H9 (cell line): ENCODE measurements around the gene ACER1. TPM values are rescaled to one million over a fixed set of nuclear protein-coding genes. Genes with fewer than 3 reads are reported as not detected.

Experiments
- DNase-seq: peaks from one replicate; pipeline ENCODE4 v3.0.0-alpha.2; 2017
- H2AFZ ChIP-seq: one replicate; pipeline ENCODE4 v1.6.1; 2013; ENCODE audit warnings: mild to moderate bottlenecking, low read length, control low read depth, moderate library complexity
- H2AK5ac ChIP-seq: 2 replicates; pipeline ENCODE4 v1.6.1; 2013; ENCODE audit warnings: low read length, control low read depth, mixed read lengths; ENCODE audit not compliant: insufficient read length
- H2BK120ac ChIP-seq: one replicate; pipeline ENCODE4 v1.6.1; 2013; ENCODE audit warnings: low read depth, mild to moderate bottlenecking, low read length, control low read depth, inconsistent platforms; ENCODE audit not compliant: poor library complexity, severe bottlenecking
- H2BK12ac ChIP-seq: 2 replicates; pipeline ENCODE4 v1.6.1; 2013; ENCODE audit warnings: low read length, control low read depth, mixed read lengths, low read depth; ENCODE audit not compliant: insufficient read length
- H2BK15ac ChIP-seq: 2 replicates; pipeline ENCODE4 v1.6.1; 2013; ENCODE audit warnings: low read depth, low read length, control low read depth
- H2BK20ac ChIP-seq: one replicate; pipeline ENCODE4 v1.6.1; 2013; ENCODE audit warnings: low read depth, mild to moderate bottlenecking, low read length, control low read depth, inconsistent platforms; ENCODE audit not compliant: poor library complexity, severe bottlenecking
- H2BK5ac ChIP-seq: 2 replicates; pipeline ENCODE4 v1.6.1; 2013; ENCODE audit warnings: low read length, control low read depth, mixed read lengths; ENCODE audit not compliant: insufficient read length
- H3K14ac ChIP-seq: 2 replicates; pipeline ENCODE4 v1.6.1; 2013; ENCODE audit warnings: low read length, control low read depth; ENCODE audit not compliant: insufficient read depth
- H3K18ac ChIP-seq: 2 replicates; pipeline ENCODE4 v1.6.1; 2013; ENCODE audit warnings: low read depth, mild to moderate bottlenecking, mixed read lengths, low read length, control low read depth; ENCODE audit not compliant: insufficient read length
- H3K23ac ChIP-seq: 2 replicates; pipeline ENCODE4 v1.6.1; 2013; ENCODE audit warnings: low read length, control low read depth, mixed read lengths, low read depth; ENCODE audit not compliant: insufficient read length
- H3K23me2 ChIP-seq: 2 replicates; pipeline ENCODE4 v1.6.1; 2013; ENCODE audit warnings: low read depth, mild to moderate bottlenecking, mixed read lengths, low read length, control low read depth; ENCODE audit not compliant: insufficient read length, poor library complexity, severe bottlenecking
- H3K27ac ChIP-seq: 2 replicates; pipeline ENCODE4 v1.5.1; 2013; ENCODE audit warnings: low read length, control low read depth, mixed read lengths, low read depth; ENCODE audit not compliant: insufficient read length
- H3K27me3 ChIP-seq: 2 replicates; pipeline ENCODE4 v1.6.1; 2013; ENCODE audit warnings: low read length, control low read depth, inconsistent platforms; ENCODE audit not compliant: insufficient read depth
- H3K4ac ChIP-seq: 2 replicates; pipeline ENCODE4 v1.6.1; 2013; ENCODE audit warnings: low read depth, mild to moderate bottlenecking, control low read depth, inconsistent platforms, low read length, moderate library complexity
- H3K4me1 ChIP-seq: 2 replicates; pipeline ENCODE4 v1.6.1; 2013; ENCODE audit warnings: low read length, control low read depth, inconsistent platforms; ENCODE audit not compliant: insufficient read depth
- H3K4me2 ChIP-seq: 2 replicates; pipeline ENCODE4 v1.6.1; 2013; ENCODE audit warnings: low read length, control low read depth, mixed read lengths; ENCODE audit not compliant: insufficient read length, insufficient read depth
- H3K56ac ChIP-seq: 2 replicates; pipeline ENCODE4 v1.6.1; 2013; ENCODE audit warnings: low read depth, mild to moderate bottlenecking, mixed read lengths, low read length, control low read depth; ENCODE audit not compliant: insufficient read length
- H3K79me1 ChIP-seq: 2 replicates; pipeline ENCODE4 v1.6.1; 2013; ENCODE audit warnings: low read depth, mild to moderate bottlenecking, moderate library complexity, low read length, control low read depth, inconsistent platforms; ENCODE audit not compliant: insufficient read depth, poor library complexity, severe bottlenecking
- H3K79me2 ChIP-seq: 2 replicates; pipeline ENCODE4 v1.6.1; 2013; ENCODE audit warnings: low read length, control low read depth, inconsistent platforms; ENCODE audit not compliant: insufficient read depth
- H3K9ac ChIP-seq: 2 replicates; pipeline ENCODE4 v1.6.1; 2013; ENCODE audit warnings: low read length, control low read depth, mixed read lengths; ENCODE audit not compliant: insufficient read length; ENCODE audit errors: extremely low read depth
- H3K9me3 ChIP-seq: one replicate; pipeline ENCODE4 v1.6.1; 2013; ENCODE audit warnings: low read depth, low read length, inconsistent platforms; ENCODE audit not compliant: control insufficient read depth
- H3T11ph ChIP-seq: one replicate; pipeline ENCODE4 v1.6.1; 2013; ENCODE audit warnings: mild to moderate bottlenecking, low read length, control low read depth, inconsistent platforms
- H4K20me1 ChIP-seq: one replicate; pipeline ENCODE4 v1.6.1; 2013; ENCODE audit not compliant: control insufficient read depth, insufficient read length, insufficient read depth
- H4K5ac ChIP-seq: 2 replicates; pipeline ENCODE4 v1.6.1; 2013; ENCODE audit warnings: low read depth, mild to moderate bottlenecking, mixed read lengths, low read length, control low read depth; ENCODE audit not compliant: insufficient read length
- H4K8ac ChIP-seq: replicated peaks from 2 replicates; pipeline ENCODE4 v1.6.1; 2013; ENCODE audit warnings: low read length, control low read depth, mixed read lengths, low read depth; ENCODE audit not compliant: insufficient read length
- H4K91ac ChIP-seq: 2 replicates; pipeline ENCODE4 v1.6.1; 2013; ENCODE audit warnings: low read depth, mild to moderate bottlenecking, moderate library complexity, mixed read lengths, low read length, control low read depth; ENCODE audit not compliant: insufficient read length
- H3K27ac Mint-ChIP-seq, 3 experiments: 2 replicates in 2 of 3; 3 replicates in 1 of 3; pipeline ENCODE4 v1.8.0; 2020 to 2021; ENCODE audit warnings: mixed read lengths in 3 of 3, mild to moderate bottlenecking in 1 of 3, moderate library complexity in 1 of 3
- H3K27me3 Mint-ChIP-seq: 2 replicates; pipeline ENCODE4 v1.8.0; 2021; ENCODE audit warnings: low read depth, mild to moderate bottlenecking, moderate library complexity, mixed read lengths
- H3K36me3 Mint-ChIP-seq, 3 experiments: 2 replicates in 2 of 3; 3 replicates in 1 of 3; pipeline ENCODE4 v1.8.0; 2020 to 2021; ENCODE audit warnings: low read depth in 3 of 3, mixed read lengths in 3 of 3; ENCODE audit not compliant: insufficient read depth in 1 of 3
- H3K4me1 Mint-ChIP-seq, 2 experiments: 2 replicates each; pipeline ENCODE4 v1.8.0; 2020; ENCODE audit warnings: mixed read lengths in 2 of 2
- H3K4me3 Mint-ChIP-seq, 2 experiments: 2 replicates in 1 of 2; 3 replicates in 1 of 2; pipeline ENCODE4 v1.8.0; 2020 to 2021; ENCODE audit warnings: mild to moderate bottlenecking in 2 of 2, mixed read lengths in 2 of 2, moderate library complexity in 1 of 2
- H3K9me3 Mint-ChIP-seq, 2 experiments: 2 replicates in 1 of 2; 3 replicates in 1 of 2; pipeline ENCODE4 v1.8.0; 2020; ENCODE audit warnings: mild to moderate bottlenecking in 2 of 2, mixed read lengths in 2 of 2, moderate library complexity in 1 of 2
- WGBS: extraction: QIAGEN DNeasy Blood & Tissue Kit; methylation state at CpG from one replicate; pipeline ENCODE4 v1.1.7; 2013; ENCODE audit warnings: missing lambda C conversion rate, low lambda C conversion rate, mixed read lengths; ENCODE audit not compliant: insufficient read length; ENCODE audit errors: extremely low coverage; 5-methylcytosine and 5-hydroxymethylcytosine counted together
- total RNA-seq: library from RNA; stranded (reverse); gene quantifications from 2 replicates; pipeline ENCODE4 v1.2.1, GENCODE V29; 2021
- TF ChIP-seq, protein P1 (sequence below): fragments of 200-600 bp; sonication (generic); conservative IDR thresholded peaks from 3 replicates; pipeline ENCODE4 v1.8.0; 2021; ENCODE audit warnings: antibody characterized with exemption, mild to moderate bottlenecking

The ACER1 gene
- total RNA-seq, 1 experiment from 2014 or later: not detected

DNA sequence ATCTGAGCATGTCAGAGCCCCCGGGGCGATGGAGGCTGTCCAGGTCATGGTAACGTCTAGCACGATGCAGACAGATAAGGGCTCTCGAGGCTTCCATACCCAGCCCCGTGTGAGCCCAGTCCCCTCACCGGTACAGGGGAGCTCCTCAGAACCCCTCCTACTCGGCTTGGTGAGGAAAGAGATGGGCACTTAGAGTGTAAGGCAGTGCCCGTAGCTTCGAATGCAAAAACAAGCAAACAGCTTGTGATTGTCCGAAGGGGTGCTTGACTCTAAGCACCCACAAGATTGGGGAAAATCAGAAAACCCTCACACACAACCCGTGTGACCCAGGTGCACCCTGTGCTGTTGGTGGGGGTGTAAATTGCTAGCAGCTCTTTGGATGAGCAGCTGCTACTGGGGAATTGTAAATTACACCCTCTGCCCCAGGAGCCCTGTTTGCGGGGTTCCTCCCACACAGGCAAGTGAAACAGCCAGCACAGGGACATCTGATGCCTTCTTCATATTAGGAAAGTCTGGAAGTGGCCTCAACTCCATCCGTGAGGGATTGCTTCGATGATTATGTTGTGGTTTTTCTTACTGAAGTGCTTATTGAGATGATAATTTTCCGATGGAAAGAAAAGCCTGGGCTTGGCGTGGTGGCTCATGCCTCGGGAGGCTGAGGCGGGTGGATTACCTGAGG, 43.2 kb upstream of the ACER1 start:
- Histone ChIP-seq H2AK5ac (no peak overlapping the region), H4K8ac (no peak overlapping the region), H2BK5ac (no peak overlapping the region), H3K27ac (no peak overlapping the region), H3K79me2 (no peaks in the 10 kb centered on the region), H2BK12ac (no peak overlapping the region), H3K4me2 (no peak overlapping the region), H3K4ac (no peak overlapping the region), H3K27me3 (no peaks in the 10 kb centered on the region), H2BK15ac (no peak overlapping the region), H4K20me1 (no peaks in the 10 kb centered on the region), H2BK20ac (no peak overlapping the region), H3K23me2 (no peaks in the 10 kb centered on the region), H3K18ac (no peak overlapping the region), H3K9ac (no peak overlapping the region), H3K79me1 (no peaks in the 10 kb centered on the region), H2AFZ (no peak overlapping the region), H3K4me1 (no peaks in the 10 kb centered on the region), H3T11ph (no peak overlapping the region), H3K23ac (no peak overlapping the region), H2BK120ac (no peak overlapping the region), H3K14ac (no peak overlapping the region), H4K91ac (no peak overlapping the region), H3K9me3 (no peaks in the 10 kb centered on the region), H4K5ac (no peak overlapping the region), H3K56ac (no peak overlapping the region)
- Mint-ChIP-seq H3K27ac (peak overlapping the region in 2 of 3 experiments; percentile 89 to 91; a peak in 5 of 7 replicates), H3K27me3 (no peaks in the 10 kb centered on the region), H3K4me3 (no peak overlapping the region), H3K36me3 (peaks cover 26 to 32% (median 32%) of the 10 kb centered on the region in 3 experiments), H3K4me1 (peaks cover 9 to 24% of the 10 kb centered on the region in 2 experiments), H3K9me3 (peaks cover 4% of the 10 kb centered on the region in 2 experiments; a peak in 4 of 5 replicates)
- WGBS: no CpG with 5 or more reads among the region's 19 CpGs
- DNase-seq: no peak
- TF ChIP-seq, protein P1, sequence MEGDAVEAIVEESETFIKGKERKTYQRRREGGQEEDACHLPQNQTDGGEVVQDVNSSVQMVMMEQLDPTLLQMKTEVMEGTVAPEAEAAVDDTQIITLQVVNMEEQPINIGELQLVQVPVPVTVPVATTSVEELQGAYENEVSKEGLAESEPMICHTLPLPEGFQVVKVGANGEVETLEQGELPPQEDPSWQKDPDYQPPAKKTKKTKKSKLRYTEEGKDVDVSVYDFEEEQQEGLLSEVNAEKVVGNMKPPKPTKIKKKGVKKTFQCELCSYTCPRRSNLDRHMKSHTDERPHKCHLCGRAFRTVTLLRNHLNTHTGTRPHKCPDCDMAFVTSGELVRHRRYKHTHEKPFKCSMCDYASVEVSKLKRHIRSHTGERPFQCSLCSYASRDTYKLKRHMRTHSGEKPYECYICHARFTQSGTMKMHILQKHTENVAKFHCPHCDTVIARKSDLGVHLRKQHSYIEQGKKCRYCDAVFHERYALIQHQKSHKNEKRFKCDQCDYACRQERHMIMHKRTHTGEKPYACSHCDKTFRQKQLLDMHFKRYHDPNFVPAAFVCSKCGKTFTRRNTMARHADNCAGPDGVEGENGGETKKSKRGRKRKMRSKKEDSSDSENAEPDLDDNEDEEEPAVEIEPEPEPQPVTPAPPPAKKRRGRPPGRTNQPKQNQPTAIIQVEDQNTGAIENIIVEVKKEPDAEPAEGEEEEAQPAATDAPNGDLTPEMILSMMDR: no peak
